Stimulated activated CD4-positive, alpha-beta T cell treated with anti-CD3 and anti-CD28 coated beads, Interleukin-1b, Interleukin-23, amount 100 ng/mL, for 4 hours (primary cell): ENCODE results near the gene SYNGR3.
"Not testable (repeated sequence)": the region's sequence is repeated elsewhere in the genome, so short reads cannot be mapped to it uniquely, and the experiment has no call there.

Experiments
- DNase-seq, 2 donors: peaks; one replicate each; pipeline ENCODE4 v3.0.0-alpha.2; 2020; ENCODE audit warnings: low read depth in 2 of 2

The SYNGR3 gene

GRCh38 chr16:1989209-1990100, at the start of gene SYNGR3:
TSS of gene SYNGR3 (plus strand) at chr16:1989970. CDS start at chr16:1990103, 133 bp downstream.
- no peak for DNase-seq

GRCh38 chr16:1940273-1941161, 49.3 kb upstream of the SYNGR3 start:
- no peak for DNase-seq

GRCh38 chr16:1941162-1942046, 48.4 kb upstream of the SYNGR3 start:
- DNase-seq = no peak

GRCh38 chr16:1942047-1942809, 47.5 kb upstream of the SYNGR3 start:
- no peak for DNase-seq

- DNase-seq = peak; percentile 97 to 99
Measured at GRCh38 chr16:1942810-1943726, 46.7 kb upstream of the SYNGR3 start, which contains the start of gene MSRB1. TSS of gene MSRB1 (minus strand) at chr16:1943199. CDS start at chr16:1943156, 43 bp downstream.

- no peak for DNase-seq
Measured at GRCh38 chr16:1944612-1945199, 45.1 kb upstream of the SYNGR3 start.

- no peak for DNase-seq
Measured at GRCh38 chr16:1945559-1946391, 44.0 kb upstream of the SYNGR3 start.

- DNase-seq = no peak
Measured at GRCh38 chr16:1946495-1947368, 43.0 kb upstream of the SYNGR3 start.

- DNase-seq = no peak
Measured at GRCh38 chr16:1947369-1947670, 42.5 kb upstream of the SYNGR3 start.

GRCh38 chr16:1949507-1949906, 40.3 kb upstream of the SYNGR3 start:
- no peak for DNase-seq

- DNase-seq = no peak
Measured at GRCh38 chr16:1950047-1950446, 39.7 kb upstream of the SYNGR3 start.

- no peak for DNase-seq
Measured at GRCh38 chr16:1950559-1950958, 39.2 kb upstream of the SYNGR3 start.

- no peak for DNase-seq
Measured at GRCh38 chr16:1953734-1954133, 36.0 kb upstream of the SYNGR3 start.

- not testable (repeated sequence) for DNase-seq
Measured at GRCh38 chr16:1957434-1958142, 32.2 kb upstream of the SYNGR3 start.

- not testable (repeated sequence) for DNase-seq
Measured at GRCh38 chr16:1958143-1958491, 31.7 kb upstream of the SYNGR3 start.

GRCh38 chr16:1958715-1959268, 31.0 kb upstream of the SYNGR3 start:
- no peak for DNase-seq
